ENCODE measurements around the gene CD247. TPM values are rescaled to one million over a fixed set of nuclear protein-coding genes. Genes with fewer than 3 reads are reported as not detected.

The CD247 gene
- total and polyA plus RNA-seq, 10 donors, result 15.8 to 67.1 (median 33.1) TPM

GRCh38 chr1:167488786-167489185 is 29.5 kb downstream of the CD247 start:
- WGBS, 5 donors, result 52 to 77% (median 55%) methylated on average over 14 of the region's 14 CpGs
- intact Hi-C loops (cut with DNase I; ENCODE audit: low total_unique reads), result no loop called here
- H3K27me3 ChIP-seq (replicated peaks in 1 of 7), result peaks cover 0 to 12% (median 0%) of the 10 kb centered on the region in 7 donors
- no peak for DNase-seq
- no peaks in the 10 kb centered on the region for H3K36me3 ChIP-seq
- H3K27ac ChIP-seq, result peak overlapping the region in 5 of 8 donors; percentile 22 to 64 (median 50)
- H3K4me1 ChIP-seq, result peaks cover 0 to 97% (median 20%) of the 10 kb centered on the region in 6 donors
- TF ChIP-seq POLR2A (IDR thresholded peaks at IDR 0.05), result no peak
- no peak for TF ChIP-seq CTCF (IDR thresholded peaks at IDR 0.05 in 8 of 11, conservative IDR thresholded peaks at IDR 0.05 in 3 of 11)
- TF ChIP-seq POLR2AphosphoS5 (IDR thresholded peaks at IDR 0.05), result no peak
- no peaks in the 10 kb centered on the region for H3K9me3 ChIP-seq
- H3K4me3 ChIP-seq, result no peak overlapping the region

GRCh38 chr1:167487614-167488013 is 30.7 kb downstream of the CD247 start:
- no peak for DNase-seq
- 87 to 99% (median 90%) methylated on average over 3 of the region's 3 CpGs for WGBS, 5 donors
- Histone ChIP-seq H3K27ac (peak overlapping the region in 4 of 8 donors; percentile 24 to 67 (median 61)), H3K4me3 (no peak overlapping the region), H3K4me1 (peaks cover 0 to 97% (median 22%) of the 10 kb centered on the region in 6 donors), H3K9me3 (no peaks in the 10 kb centered on the region), H3K36me3 (no peaks in the 10 kb centered on the region), H3K27me3 (replicated peaks in 1 of 7) (peaks cover 0 to 4% (median 0%) of the 10 kb centered on the region in 7 donors)
- intact Hi-C loops (cut with DNase I; ENCODE audit: low total_unique reads), result no loop called here
- TF ChIP-seq POLR2AphosphoS5 (IDR thresholded peaks at IDR 0.05) (no peak), CTCF (IDR thresholded peaks at IDR 0.05 in 8 of 11, conservative IDR thresholded peaks at IDR 0.05 in 3 of 11) (no peak), POLR2A (IDR thresholded peaks at IDR 0.05) (no peak)

GRCh38 chr1:167486090-167486824 is 32.1 kb downstream of the CD247 start:
- Histone ChIP-seq H3K36me3 (no peaks in the 10 kb centered on the region), H3K9me3 (no peaks in the 10 kb centered on the region), H3K27me3 (replicated peaks in 1 of 7) (no peaks in the 10 kb centered on the region), H3K27ac (peak overlapping the region in 5 of 8 donors; percentile 4 to 67 (median 58)), H3K4me1 (peaks cover 0 to 95% (median 20%) of the 10 kb centered on the region in 6 donors), H3K4me3 (no peak overlapping the region)
- no peak for DNase-seq
- WGBS, 5 donors, result 56 to 73% (median 69%) methylated on average over 13 to 15 of the region's 15 CpGs
- TF ChIP-seq POLR2AphosphoS5 (IDR thresholded peaks at IDR 0.05) (peak in 2 of 3 donors; percentile 10 to 53), CTCF (IDR thresholded peaks at IDR 0.05 in 8 of 11, conservative IDR thresholded peaks at IDR 0.05 in 3 of 11) (no peak)
- intact Hi-C loops (cut with DNase I; ENCODE audit: low total_unique reads), result no loop called here

- peak overlapping the region in 4 of 8 donors; percentile 46 to 67 (median 61) for H3K27ac ChIP-seq
- H3K36me3 ChIP-seq, result no peaks in the 10 kb centered on the region
- H3K9me3 ChIP-seq, result no peaks in the 10 kb centered on the region
- peaks cover 0 to 94% (median 18%) of the 10 kb centered on the region in 6 donors for H3K4me1 ChIP-seq
- intact Hi-C loops (cut with DNase I; ENCODE audit: low total_unique reads), result no loop called here
- H3K27me3 ChIP-seq (replicated peaks in 1 of 7), result no peaks in the 10 kb centered on the region
- no peak for DNase-seq
- 85 to 91% (median 89%) methylated on average over 12 of the region's 12 CpGs for WGBS, 5 donors
- TF ChIP-seq CTCF (IDR thresholded peaks at IDR 0.05 in 8 of 11, conservative IDR thresholded peaks at IDR 0.05 in 3 of 11) (no peak), POLR2AphosphoS5 (IDR thresholded peaks at IDR 0.05) (no peak), POLR2A (IDR thresholded peaks at IDR 0.05) (no peak)
- H3K4me3 ChIP-seq, result no peak overlapping the region
These were observed 33.4 kb downstream of the CD247 start for GRCh38 chr1:167484726-167485502.
